ENCODE results near the gene RCN1.

DNA sequence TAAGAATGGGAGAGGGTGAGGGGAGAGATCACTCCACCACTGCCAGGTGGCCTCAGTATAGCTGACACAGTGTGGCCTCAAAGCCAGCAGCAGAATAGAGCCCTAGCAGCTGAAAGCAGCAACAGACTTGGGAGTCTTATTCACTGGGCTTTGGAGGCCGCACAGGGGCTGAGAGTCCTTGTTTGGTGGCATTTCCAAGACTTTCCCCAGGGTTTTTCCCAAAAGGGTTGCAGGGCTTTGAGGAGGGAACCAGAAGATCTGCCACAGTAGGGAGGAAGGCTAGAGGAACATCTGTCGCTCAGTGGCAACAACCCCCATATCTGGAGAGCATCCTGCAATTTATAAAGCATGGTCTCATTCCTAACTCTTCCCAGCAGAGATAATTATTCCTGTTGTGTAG is 35.0 kb upstream of the RCN1 start:
- no peak for TF ChIP-seq POLR2A (IDR thresholded peaks at IDR 0.05; ENCODE audit: low read length)
- TF ChIP-seq GATA1 (IDR thresholded peaks at IDR 0.05; ENCODE audit: low read depth, low read length): no peak

Measured in erythroblast (primary cell).